Right cardiac atrium (tissue), 5 donors: ENCODE results near the gene OAT. TPM values are rescaled to one million over a fixed set of nuclear protein-coding genes. Genes with fewer than 3 reads are reported as not detected.

ENCODE experiments used
- ATAC-seq, 2 donors: fragments of 200-7000 bp; cut with Tn5 transposase; one replicate each; pipeline versions ENCODE4 v1.8.0 to v1.9.1; 2020; ENCODE audit warnings: moderate library complexity in 2 of 2, mild to moderate bottlenecking in 1 of 2
- DNase-seq, 3 donors: peaks; one replicate each; pipeline ENCODE4 v3.0.0-alpha.2; 2020
- H3K27ac ChIP-seq: one replicate; pipeline ENCODE4 v1.5.1; 2013; ENCODE audit warnings: mild to moderate bottlenecking, low read length, control low read depth, moderate library complexity
- H3K27me3 ChIP-seq: one replicate; pipeline ENCODE4 v1.6.1; 2013; ENCODE audit not compliant: control insufficient read depth, insufficient read depth
- H3K4me1 ChIP-seq: one replicate; pipeline ENCODE4 v1.6.1; 2013; ENCODE audit warnings: low read length; ENCODE audit not compliant: control insufficient read depth, insufficient read depth
- H3K4me3 ChIP-seq: one replicate; pipeline ENCODE4 v1.5.1; 2013; ENCODE audit warnings: low read length, control low read depth
- H3K9me3 ChIP-seq: one replicate; pipeline ENCODE4 v1.6.1; 2013; ENCODE audit warnings: low read length; ENCODE audit not compliant: control insufficient read depth
- WGBS: extraction: QIAGEN DNeasy Blood & Tissue Kit; methylation state at CpG from one replicate; pipeline ENCODE4 v1.1.7; 2013; 5-methylcytosine and 5-hydroxymethylcytosine counted together
- intact Hi-C, 4 donors: fragments of 100-400 bp; cut with DNase I; formaldehyde crosslinking; loops; one replicate each; pipeline versions ENCODE4 v1.11.0 to v1.14.0; 2022 to 2023
- long read RNA-seq, 4 donors: library from polyadenylated mRNA; unstranded; transcript quantifications; one replicate each; pipeline ENCODE4 v2.0.0, GENCODE V29; 2020 to 2021
- polyA plus RNA-seq: library from polyadenylated mRNA; stranded (reverse); fragments of 200-250 nt; gene quantifications from one replicate; pipeline ENCODE4 v1.2.3, GENCODE V29; 2013
- total RNA-seq, 4 donors: library from RNA; stranded (reverse); fragmentation: NEBNext Ultra II Directional; extraction: Animal tissue kit (Norgen Biotek cat#: 25700); gene quantifications; one replicate each; pipeline ENCODE4 v1.2.1, GENCODE V29; 2021
- donor health status: healthy with polysubstance abuse.
- donor health status: DM: no; HTN: yes; CAD: no.
- donor health status: DM: no; HTN: no; CAD: no.
- donor health status: DM: no; HTN: yes; CAD: no; lungs with severe emphysema.
- donor health status: DM: yes; HTN: yes; CAD: no.

OAT gene
- 10 to 100 TPM; 40.0 to 47.8 (median 43.7) TPM for total RNA-seq
- polyA plus RNA-seq = 34.7 TPM
- long read RNA-seq, donor 1, transcript OAT-201 (10 exons, 2,048 nt) = major isoform, 85 of 94 reads
- long read RNA-seq, donor 1, partial matches to known transcripts = 3 of 94 reads
- long read RNA-seq, donor 1, other reads (novel, unspliced or antisense) = 5 of 94 reads
- long read RNA-seq, donor 2, transcript OAT-201 (10 exons, 2,048 nt) = major isoform, 51 of 51 reads
- long read RNA-seq, donor 2, partial matches to known transcripts = 0 of 51 reads
- long read RNA-seq, donor 2, other reads (novel, unspliced or antisense) = 0 of 51 reads
- long read RNA-seq, donor 3, transcript OAT-201 (10 exons, 2,048 nt) = major isoform, 294 of 326 reads
- long read RNA-seq, donor 3, transcript OAT-208 (9 exons, 1,864 nt) = minor isoform, 5 of 326 reads
- long read RNA-seq, donor 3, partial matches to known transcripts = 14 of 326 reads
- long read RNA-seq, donor 3, other reads (novel, unspliced or antisense) = 13 of 326 reads
- long read RNA-seq, donor 4, transcript OAT-201 (10 exons, 2,048 nt) = major isoform, 52 of 58 reads
- long read RNA-seq, donor 4, partial matches to known transcripts = 3 of 58 reads
- long read RNA-seq, donor 4, other reads (novel, unspliced or antisense) = 3 of 58 reads

- peak; percentile 98 for ATAC-seq
- H3K27me3 ChIP-seq = no peaks in the 10 kb centered on the region
- no peaks in the 10 kb centered on the region for H3K9me3 ChIP-seq
- H3K27ac ChIP-seq = peak within 1 kb of the TSS; percentile 73
- peak within 1 kb of the TSS; percentile 90 for H3K4me3 ChIP-seq
- WGBS = 3% methylated on average over 70 of the region's 70 CpGs
- peak; percentile 98 to 99 (median 98) for DNase-seq
- H3K4me1 ChIP-seq = no peaks in the 10 kb centered on the region
- intact Hi-C loops = no loop called here
These were observed at the start of gene OAT for GRCh38 chr10:124418726-124419501. Gene OAT, minus strand, starts transcription at chr10:124418923. Its CDS starts 6,752 bp downstream, at chr10:124412171.

GRCh38 chr10:124467165-124467564, 48.4 kb upstream of the OAT start:
- Histone ChIP-seq H3K9me3 (no peaks in the 10 kb centered on the region), H3K27ac (no peak overlapping the region), H3K4me1 (no peaks in the 10 kb centered on the region), H3K4me3 (no peak overlapping the region), H3K27me3 (no peaks in the 10 kb centered on the region)
- no peak for ATAC-seq
- intact Hi-C loops = no loop called here
- WGBS = 92% methylated on average over 4 of the region's 4 CpGs
- no peak for DNase-seq

- Histone ChIP-seq H3K4me3 (no peak overlapping the region), H3K4me1 (no peaks in the 10 kb centered on the region), H3K27ac (no peak overlapping the region), H3K27me3 (no peaks in the 10 kb centered on the region), H3K9me3 (no peaks in the 10 kb centered on the region)
- 59% methylated on average over 9 of the region's 9 CpGs for WGBS
- intact Hi-C loops = no loop called here
- ATAC-seq (no peak), DNase-seq (no peak)
These were observed 47.2 kb upstream of the OAT start for GRCh38 chr10:124465777-124466488.

- intact Hi-C loops = no loop called here
- WGBS = 63% methylated on average over 17 of the region's 17 CpGs
- no peak for ATAC-seq
- no peaks in the 10 kb centered on the region for H3K9me3 ChIP-seq
- peak overlapping the region; percentile 47 for H3K27ac ChIP-seq
- H3K4me1 ChIP-seq = no peaks in the 10 kb centered on the region
- no peak for DNase-seq
- no peaks in the 10 kb centered on the region for H3K27me3 ChIP-seq
- H3K4me3 ChIP-seq = no peak overlapping the region
These were observed 46.5 kb upstream of the OAT start for GRCh38 chr10:124465003-124465776.

GRCh38 chr10:124464028-124464965, 45.6 kb upstream of the OAT start:
- Histone ChIP-seq H3K4me3 (no peak overlapping the region), H3K27me3 (no peaks in the 10 kb centered on the region), H3K27ac (peak overlapping the region; percentile 32), H3K4me1 (no peaks in the 10 kb centered on the region), H3K9me3 (no peaks in the 10 kb centered on the region)
- no peak for ATAC-seq
- WGBS = 73% methylated on average over 9 of the region's 9 CpGs
- DNase-seq = no peak
- intact Hi-C loops = no loop called here

GRCh38 chr10:124462348-124462695, 43.6 kb upstream of the OAT start:
- intact Hi-C loops = no loop called here
- ATAC-seq = no peak
- no peaks in the 10 kb centered on the region for H3K4me1 ChIP-seq
- WGBS = 83% methylated on average over 8 of the region's 8 CpGs
- H3K9me3 ChIP-seq = no peaks in the 10 kb centered on the region
- no peak overlapping the region for H3K27ac ChIP-seq
- DNase-seq = no peak
- H3K27me3 ChIP-seq = no peaks in the 10 kb centered on the region
- peak overlapping the region; percentile 50 for H3K4me3 ChIP-seq

GRCh38 chr10:124461642-124462347, 43.1 kb upstream of the OAT start, which contains the start of gene LHPP:
Gene LHPP, plus strand, starts transcription at chr10:124461823. Its CDS starts 40 bp downstream, at chr10:124461863.
- H3K4me3 ChIP-seq = peak within 1 kb of the TSS; percentile 50
- WGBS = 1% methylated on average over 81 of the region's 81 CpGs
- no peaks in the 10 kb centered on the region for H3K4me1 ChIP-seq
- ATAC-seq (peak; percentile 97), DNase-seq (peak; percentile 89 to 95 (median 95))
- H3K27ac ChIP-seq = peak within 1 kb of the TSS; percentile 57
- H3K27me3 ChIP-seq = no peaks in the 10 kb centered on the region
- intact Hi-C loops = no loop called here
- no peaks in the 10 kb centered on the region for H3K9me3 ChIP-seq

GRCh38 chr10:124460144-124460543, 41.4 kb upstream of the OAT start:
- no peak for ATAC-seq
- H3K27me3 ChIP-seq = no peaks in the 10 kb centered on the region
- intact Hi-C loops = no loop called here
- no peak overlapping the region for H3K27ac ChIP-seq
- H3K4me1 ChIP-seq = no peaks in the 10 kb centered on the region
- 85% methylated on average over 5 of the region's 5 CpGs for WGBS
- DNase-seq = no peak
- no peaks in the 10 kb centered on the region for H3K9me3 ChIP-seq
- H3K4me3 ChIP-seq = no peak overlapping the region

DNA sequence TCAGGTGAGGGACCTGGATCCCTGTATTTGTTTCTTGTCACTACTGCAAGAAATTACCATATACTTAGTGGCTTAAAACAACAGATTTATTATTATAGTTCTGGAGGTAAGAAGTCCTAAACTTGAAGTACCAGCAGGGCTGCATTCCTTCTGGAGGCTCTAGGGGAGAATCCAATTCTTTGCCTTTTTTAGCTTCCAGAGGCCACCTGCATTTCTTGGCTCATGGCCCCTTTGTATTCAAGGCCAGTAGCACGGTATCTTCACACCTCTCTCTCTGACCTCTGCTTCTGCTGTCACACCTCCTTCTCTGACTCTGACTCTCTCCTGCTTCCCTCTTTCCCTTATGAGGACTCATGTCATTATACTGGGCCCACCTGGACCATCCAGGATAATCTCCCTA, 40.7 kb upstream of the OAT start:
- 33% methylated on average over 1 of the region's 1 CpG for WGBS
- intact Hi-C loops = no loop called here
- DNase-seq (no peak), ATAC-seq (no peak)
- no peaks in the 10 kb centered on the region for H3K9me3 ChIP-seq
- no peaks in the 10 kb centered on the region for H3K27me3 ChIP-seq
- no peak overlapping the region for H3K27ac ChIP-seq
- H3K4me1 ChIP-seq = no peaks in the 10 kb centered on the region
- no peak overlapping the region for H3K4me3 ChIP-seq
